HG02943 (cell line): Measurements from ENCODE around the gene TNIP1.

Experiments
- ATAC-seq: cut with Tn5 transposase; IDR thresholded peaks from one replicate; pipeline ENCODE4 v1.9.1; 2021; ENCODE audit warnings: mild to moderate bottlenecking, low read depth, moderate library complexity; ENCODE audit not compliant: unreplicated experiment

The TNIP1 gene

GRCh38 chr5:151005950-151006576, 74.8 kb downstream of the TNIP1 start:
- no peak for ATAC-seq

- no peak for ATAC-seq
Measured at GRCh38 chr5:151005187-151005949, 75.5 kb downstream of the TNIP1 start.

GRCh38 chr5:151004499-151004898, 76.3 kb downstream of the TNIP1 start:
- ATAC-seq: no peak

GRCh38 chr5:151003503-151003860, 77.4 kb downstream of the TNIP1 start:
- no peak for ATAC-seq

GRCh38 chr5:151002681-151003502, 77.9 kb downstream of the TNIP1 start:
- ATAC-seq: no peak

GRCh38 chr5:151002250-151002649, 78.6 kb downstream of the TNIP1 start:
- ATAC-seq: no peak

- ATAC-seq: no peak
Measured at GRCh38 chr5:151001436-151001835, 79.4 kb downstream of the TNIP1 start.

- no peak for ATAC-seq
Measured at GRCh38 chr5:150999704-151000442, 81.0 kb downstream of the TNIP1 start.

- no peak for ATAC-seq
Measured at GRCh38 chr5:150993826-150994412, 86.9 kb downstream of the TNIP1 start.

- no peak for ATAC-seq
Measured at GRCh38 chr5:150993422-150993821, 87.4 kb downstream of the TNIP1 start.

- ATAC-seq: no peak
Measured at GRCh38 chr5:150992705-150993104, 88.1 kb downstream of the TNIP1 start.

GRCh38 chr5:150989695-150990094, 91.1 kb downstream of the TNIP1 start:
- no peak for ATAC-seq

GRCh38 chr5:150987746-150988145, 93.1 kb downstream of the TNIP1 start:
- ATAC-seq: no peak
